Neural cell (in vitro differentiated cells): ENCODE measurements around the gene SH3RF3. TPM values are rescaled to one million over a fixed set of nuclear protein-coding genes. Genes with fewer than 3 reads are reported as not detected.

ENCODE experiments used
- H2AFZ ChIP-seq: fragments of 200-600, 300-800 bp; sonication (generic), shearing (Covaris generic); 2 replicates; pipeline ENCODE4 v1.6.0; 2014; ENCODE audit warnings: low read depth, mild to moderate bottlenecking, antibody characterized with exemption, low read length, moderate library complexity
- H3F3A ChIP-seq: fragments of 200-600 bp; shearing (Covaris generic); 2 replicates; pipeline ENCODE4 v1.6.1; 2016; ENCODE audit warnings: mild to moderate bottlenecking, moderate library complexity, mixed read lengths, antibody characterized with exemption, low read length; ENCODE audit not compliant: insufficient read depth, poor library complexity, severe bottlenecking
- H3K27ac ChIP-seq: fragments of 200-600, 300-800 bp; sonication (generic), shearing (Covaris generic); 2 replicates; pipeline ENCODE4 v1.5.1; 2014; ENCODE audit warnings: mild to moderate bottlenecking, low read length, moderate library complexity
- H3K27me3 ChIP-seq: fragments of 300-800, 200-600 bp; sonication (generic), shearing (Covaris generic); 2 replicates; pipeline ENCODE4 v1.6.0; 2014; ENCODE audit warnings: mild to moderate bottlenecking, low read depth, low read length, moderate library complexity; ENCODE audit not compliant: insufficient read depth
- H3K36me3 ChIP-seq: fragments of 300-800, 200-600 bp; sonication (generic), shearing (Covaris generic); 2 replicates; pipeline ENCODE4 v1.5.1; 2014; ENCODE audit warnings: mild to moderate bottlenecking, antibody characterized with exemption, low read length, moderate library complexity; ENCODE audit not compliant: insufficient read depth
- H3K4me2 ChIP-seq: fragments of 300-800, 200-600 bp; sonication (generic), shearing (Covaris generic); 2 replicates; pipeline ENCODE4 v1.6.0; 2014; ENCODE audit warnings: mild to moderate bottlenecking, low read length
- H3K4me3 ChIP-seq: fragments of 300-800, 200-600 bp; sonication (generic), shearing (Covaris generic); 2 replicates; pipeline ENCODE4 v1.5.1; 2014; ENCODE audit warnings: mild to moderate bottlenecking, low read length, moderate library complexity
- H3K79me2 ChIP-seq: fragments of 200-600 bp; shearing (Covaris generic); replicated peaks from 2 replicates; pipeline ENCODE4 v1.6.0; 2014; ENCODE audit warnings: mild to moderate bottlenecking, low read length, moderate library complexity; ENCODE audit not compliant: insufficient read depth
- H3K9ac ChIP-seq: fragments of 300-800, 200-600 bp; sonication (generic), shearing (Covaris generic); 2 replicates; pipeline ENCODE4 v1.6.1; 2016; ENCODE audit warnings: mild to moderate bottlenecking, low read length, mixed read lengths
- H3K9me2 ChIP-seq: fragments of 200-600 bp; shearing (Covaris generic); 2 replicates; pipeline ENCODE4 v1.6.1; 2016; ENCODE audit warnings: mild to moderate bottlenecking, low read length, mixed read lengths; ENCODE audit not compliant: insufficient read depth
- H3K9me3 ChIP-seq: fragments of 200-600, 300-800 bp; sonication (generic), shearing (Covaris generic); 2 replicates; pipeline ENCODE4 v1.6.1; 2016; ENCODE audit warnings: mild to moderate bottlenecking, mixed run types, low read length, moderate library complexity, mixed read lengths
- H4K20me1 ChIP-seq: fragments of 200-600 bp; shearing (Covaris generic); 2 replicates; pipeline ENCODE4 v1.6.1; 2016; ENCODE audit warnings: mild to moderate bottlenecking, mixed run types; ENCODE audit not compliant: insufficient read depth
- EP300 ChIP-seq: fragments of 450-650 bp; conservative IDR thresholded peaks from 2 replicates; pipeline ENCODE4 v1.6.1; 2014; ENCODE audit warnings: antibody characterized with exemption, mild to moderate bottlenecking, moderate library complexity; ENCODE audit not compliant: poor library complexity, severe bottlenecking
- EZH2 ChIP-seq: fragments of 200-600, 300-800 bp; shearing (Covaris generic), sonication (generic); IDR thresholded peaks from 2 replicates; pipeline ENCODE4 v1.6.1; 2014; ENCODE audit warnings: antibody characterized with exemption, low read length, borderline replicate concordance, mild to moderate bottlenecking; ENCODE audit not compliant: insufficient read depth, poor library complexity, severe bottlenecking
- MXI1 ChIP-seq: fragments of 450-650 bp; conservative IDR thresholded peaks from 2 replicates; pipeline ENCODE4 v1.6.1; 2014; ENCODE audit warnings: antibody characterized with exemption, mild to moderate bottlenecking; ENCODE audit not compliant: poor library complexity, severe bottlenecking
- POLR2AphosphoS5 ChIP-seq: IDR thresholded peaks from 2 replicates; pipeline ENCODE4 v1.6.1; 2012
- RAD21 ChIP-seq: fragments of 450-650 bp; conservative IDR thresholded peaks from 2 replicates; pipeline ENCODE4 v1.6.1; 2014; ENCODE audit warnings: antibody characterized with exemption, mild to moderate bottlenecking, moderate library complexity
- SMC3 ChIP-seq: fragments of 450-650 bp; conservative IDR thresholded peaks from 2 replicates; pipeline ENCODE4 v1.6.1; 2014; ENCODE audit warnings: antibody characterized with exemption, mild to moderate bottlenecking, moderate library complexity; ENCODE audit not compliant: poor library complexity
- TAF1 ChIP-seq: IDR thresholded peaks from 2 replicates; pipeline ENCODE4 v1.6.1; 2012; ENCODE audit warnings: low read depth
- polyA plus RNA-seq: library from polyadenylated mRNA; depleted of rRNA; stranded (reverse); fragments of >200 nt; gene quantifications from 2 replicates; pipeline ENCODE4 v1.2.3, GENCODE V29; 2014
- TF ChIP-seq, protein P1 (sequence below): fragments of 450-650 bp; IDR thresholded peaks from 2 replicates; pipeline ENCODE4 v1.5.1; 2014; ENCODE audit warnings: antibody characterized with exemption, mild to moderate bottlenecking, moderate library complexity; ENCODE audit not compliant: poor library complexity, severe bottlenecking
- TF ChIP-seq, protein P2 (sequence below): IDR thresholded peaks from 2 replicates; pipeline ENCODE4 v1.6.1; 2012; ENCODE audit warnings: borderline replicate concordance

The SH3RF3 gene
- polyA plus RNA-seq, 1 donor from 2014 or later: 0.53 TPM

DNA sequence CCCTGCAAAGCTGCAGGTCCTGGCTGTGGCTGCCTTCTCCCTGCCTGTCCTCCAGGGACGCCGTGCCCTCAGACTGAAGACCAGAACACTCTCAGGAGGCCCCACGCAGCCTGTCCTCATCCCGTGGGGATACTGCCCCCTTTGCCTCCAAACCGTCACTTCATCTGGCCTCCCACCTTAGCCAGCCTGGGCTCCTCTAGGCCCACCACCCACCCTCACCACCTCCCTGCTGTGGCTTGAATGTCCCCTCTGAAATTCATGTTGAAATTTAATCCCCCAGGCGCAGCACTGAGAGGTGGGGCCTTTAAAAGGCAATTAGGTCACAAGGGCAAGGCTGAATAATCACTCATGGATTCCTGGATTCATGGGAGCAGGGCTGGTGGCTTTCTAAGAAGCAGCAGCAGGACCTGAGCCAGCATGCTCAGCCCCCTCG lies 286.6 kb downstream of the SH3RF3 start:
- Histone ChIP-seq H2AFZ (no peak overlapping the region), H3K36me3 (no peaks in the 10 kb centered on the region), H3K27ac (no peak overlapping the region), H3K9me3 (no peaks in the 10 kb centered on the region), H3K79me2 (no peaks in the 10 kb centered on the region), H3K4me2 (no peak overlapping the region), H3K9me2 (no peaks in the 10 kb centered on the region), H3F3A (no peaks in the 10 kb centered on the region), H4K20me1 (no peaks in the 10 kb centered on the region), H3K9ac (no peak overlapping the region), H3K27me3 (no peaks in the 10 kb centered on the region), H3K4me3 (no peak overlapping the region)
- TF ChIP-seq MXI1 (no peak), EP300 (no peak), SMC3 (no peak), RAD21 (no peak), POLR2AphosphoS5 (no peak), EZH2 (no peak), TAF1 (no peak)
- TF ChIP-seq, protein P1, sequence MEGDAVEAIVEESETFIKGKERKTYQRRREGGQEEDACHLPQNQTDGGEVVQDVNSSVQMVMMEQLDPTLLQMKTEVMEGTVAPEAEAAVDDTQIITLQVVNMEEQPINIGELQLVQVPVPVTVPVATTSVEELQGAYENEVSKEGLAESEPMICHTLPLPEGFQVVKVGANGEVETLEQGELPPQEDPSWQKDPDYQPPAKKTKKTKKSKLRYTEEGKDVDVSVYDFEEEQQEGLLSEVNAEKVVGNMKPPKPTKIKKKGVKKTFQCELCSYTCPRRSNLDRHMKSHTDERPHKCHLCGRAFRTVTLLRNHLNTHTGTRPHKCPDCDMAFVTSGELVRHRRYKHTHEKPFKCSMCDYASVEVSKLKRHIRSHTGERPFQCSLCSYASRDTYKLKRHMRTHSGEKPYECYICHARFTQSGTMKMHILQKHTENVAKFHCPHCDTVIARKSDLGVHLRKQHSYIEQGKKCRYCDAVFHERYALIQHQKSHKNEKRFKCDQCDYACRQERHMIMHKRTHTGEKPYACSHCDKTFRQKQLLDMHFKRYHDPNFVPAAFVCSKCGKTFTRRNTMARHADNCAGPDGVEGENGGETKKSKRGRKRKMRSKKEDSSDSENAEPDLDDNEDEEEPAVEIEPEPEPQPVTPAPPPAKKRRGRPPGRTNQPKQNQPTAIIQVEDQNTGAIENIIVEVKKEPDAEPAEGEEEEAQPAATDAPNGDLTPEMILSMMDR: no peak
- TF ChIP-seq, protein P2, sequence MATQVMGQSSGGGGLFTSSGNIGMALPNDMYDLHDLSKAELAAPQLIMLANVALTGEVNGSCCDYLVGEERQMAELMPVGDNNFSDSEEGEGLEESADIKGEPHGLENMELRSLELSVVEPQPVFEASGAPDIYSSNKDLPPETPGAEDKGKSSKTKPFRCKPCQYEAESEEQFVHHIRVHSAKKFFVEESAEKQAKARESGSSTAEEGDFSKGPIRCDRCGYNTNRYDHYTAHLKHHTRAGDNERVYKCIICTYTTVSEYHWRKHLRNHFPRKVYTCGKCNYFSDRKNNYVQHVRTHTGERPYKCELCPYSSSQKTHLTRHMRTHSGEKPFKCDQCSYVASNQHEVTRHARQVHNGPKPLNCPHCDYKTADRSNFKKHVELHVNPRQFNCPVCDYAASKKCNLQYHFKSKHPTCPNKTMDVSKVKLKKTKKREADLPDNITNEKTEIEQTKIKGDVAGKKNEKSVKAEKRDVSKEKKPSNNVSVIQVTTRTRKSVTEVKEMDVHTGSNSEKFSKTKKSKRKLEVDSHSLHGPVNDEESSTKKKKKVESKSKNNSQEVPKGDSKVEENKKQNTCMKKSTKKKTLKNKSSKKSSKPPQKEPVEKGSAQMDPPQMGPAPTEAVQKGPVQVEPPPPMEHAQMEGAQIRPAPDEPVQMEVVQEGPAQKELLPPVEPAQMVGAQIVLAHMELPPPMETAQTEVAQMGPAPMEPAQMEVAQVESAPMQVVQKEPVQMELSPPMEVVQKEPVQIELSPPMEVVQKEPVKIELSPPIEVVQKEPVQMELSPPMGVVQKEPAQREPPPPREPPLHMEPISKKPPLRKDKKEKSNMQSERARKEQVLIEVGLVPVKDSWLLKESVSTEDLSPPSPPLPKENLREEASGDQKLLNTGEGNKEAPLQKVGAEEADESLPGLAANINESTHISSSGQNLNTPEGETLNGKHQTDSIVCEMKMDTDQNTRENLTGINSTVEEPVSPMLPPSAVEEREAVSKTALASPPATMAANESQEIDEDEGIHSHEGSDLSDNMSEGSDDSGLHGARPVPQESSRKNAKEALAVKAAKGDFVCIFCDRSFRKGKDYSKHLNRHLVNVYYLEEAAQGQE: no peak

DNA sequence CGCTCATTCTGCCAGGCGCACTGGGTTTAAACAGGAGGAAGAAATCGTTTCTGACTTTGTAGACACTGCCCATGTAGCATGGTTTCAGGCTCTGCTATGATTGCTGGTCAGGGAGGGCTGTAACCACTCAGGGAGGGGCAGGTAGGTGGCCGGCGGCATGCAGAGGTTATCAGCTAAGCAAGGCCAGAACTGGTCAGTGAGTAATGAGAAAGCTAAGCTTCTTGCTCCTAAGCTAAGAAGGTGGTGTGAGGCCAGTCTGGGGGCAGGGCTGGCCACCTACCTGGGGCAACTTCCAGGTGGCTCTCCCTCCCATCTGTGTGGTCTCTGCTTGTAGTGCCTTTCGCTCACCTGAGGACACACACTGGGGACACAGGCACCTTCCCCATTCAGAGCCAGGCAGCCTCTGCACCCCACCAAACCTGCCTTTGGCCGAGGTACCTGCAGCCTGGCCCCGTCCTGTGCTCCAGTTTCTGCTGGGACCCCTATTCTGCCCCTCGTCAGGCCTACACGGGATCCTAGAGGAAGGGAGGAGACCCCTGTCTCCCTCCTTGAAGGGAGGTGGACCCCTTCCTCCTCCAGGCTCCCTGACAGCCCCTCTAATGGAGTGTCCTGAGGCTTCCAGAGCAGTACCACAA lies 288.8 kb downstream of the SH3RF3 start:
- TF ChIP-seq, protein P2: no peak
- TF ChIP-seq MXI1 (no peak), SMC3 (no peak), RAD21 (no peak), EP300 (no peak), EZH2 (no peak), TAF1 (no peak), POLR2AphosphoS5 (no peak)
- TF ChIP-seq, protein P1: no peak
- H3K27me3 ChIP-seq: no peaks in the 10 kb centered on the region
- no peak overlapping the region for H3K27ac ChIP-seq
- no peaks in the 10 kb centered on the region for H3K9me2 ChIP-seq
- no peaks in the 10 kb centered on the region for H3K79me2 ChIP-seq
- no peaks in the 10 kb centered on the region for H4K20me1 ChIP-seq
- H3K4me2 ChIP-seq: no peak overlapping the region
- H3K36me3 ChIP-seq: no peaks in the 10 kb centered on the region
- H3F3A ChIP-seq: no peaks in the 10 kb centered on the region
- no peak overlapping the region for H3K4me3 ChIP-seq
- H3K9me3 ChIP-seq: no peaks in the 10 kb centered on the region
- H3K9ac ChIP-seq: no peak overlapping the region
- H2AFZ ChIP-seq: no peak overlapping the region
